Endothelial cell of umbilical vein (primary cell): ENCODE measurements around the gene NELL2. TPM values are rescaled to one million over a fixed set of nuclear protein-coding genes. Genes with fewer than 3 reads are reported as not detected.

Experiments
- BruUV-seq: library from RNA; stranded (reverse); fragments of 400-500 nt; replicated peaks from 2 replicates; lab custom pipeline; 2021; lab: Mats Ljungman, UMichigan
- CTCF ChIA-PET: fragments of 300-600, 350-600 bp; sonication (Branson Sonifier 250); formaldehyde crosslinking; loops from one replicate; lab custom pipeline; 2021; ENCODE audit warnings: antibody characterized with exemption, inconsistent platforms; lab: Charles Lee
- POLR2A ChIA-PET: fragments of 300-600, 350-600 bp; sonication (Branson Sonifier 250); formaldehyde crosslinking; loops from one replicate; lab custom pipeline; 2021; ENCODE audit warnings: antibody characterized with exemption, inconsistent platforms; lab: Charles Lee
- DNase-seq: peaks from one replicate; pipeline ENCODE4 v3.0.0-alpha.2; 2011; ENCODE audit warnings: low read depth, low spot score
- FAIRE-seq: peaks from 2 replicates; lab custom pipeline; 2011; peaks lifted over from hg19 to GRCh38; lab: Jason Lieb, UNC
- H2AFZ ChIP-seq: 2 replicates; pipeline ENCODE4 v1.6.0; 2012; ENCODE audit warnings: low read depth, low read length, control low read depth, inconsistent platforms
- H3K27ac ChIP-seq: 2 replicates; pipeline ENCODE4 v1.5.1; 2011; ENCODE audit warnings: low read depth, mild to moderate bottlenecking, control low read depth, low read length, moderate library complexity; ENCODE audit not compliant: insufficient read depth
- H3K27me3 ChIP-seq, 2 experiments: 2 replicates each; pipeline versions ENCODE4 v1.6.0 to v1.6.1; 2011; ENCODE audit warnings: low read length in 2 of 2, mixed read lengths in 1 of 2; ENCODE audit not compliant: control insufficient read depth in 2 of 2, insufficient read depth in 2 of 2
- H3K36me3 ChIP-seq, 2 experiments: 2 replicates in 1 of 2; 3 replicates in 1 of 2; pipeline ENCODE4 v1.5.1; 2011; ENCODE audit warnings: low read length in 2 of 2, mild to moderate bottlenecking in 1 of 2, moderate library complexity in 1 of 2; ENCODE audit not compliant: control insufficient read depth in 2 of 2, insufficient read depth in 2 of 2; ENCODE audit errors: extremely low read depth in 1 of 2
- H3K4me1 ChIP-seq: 3 replicates; pipeline ENCODE4 v1.5.1; 2011; ENCODE audit warnings: mild to moderate bottlenecking, low read length; ENCODE audit not compliant: control insufficient read depth, insufficient read depth; ENCODE audit errors: extremely low read depth
- H3K4me2 ChIP-seq: 2 replicates; pipeline ENCODE4 v1.6.1; 2011; ENCODE audit warnings: low read length, control low read depth, mixed read lengths; ENCODE audit not compliant: insufficient read depth
- H3K4me3 ChIP-seq, 3 experiments: fragments of 200-600 bp in 1 of 3; sonication (generic), shearing (Covaris generic) in 1 of 3; replicated peaks in 1 of 3; 2 replicates each; pipeline ENCODE4 v1.5.1; 2011 to 2016; ENCODE audit warnings: control low read depth in 3 of 3, low read length in 3 of 3, mild to moderate bottlenecking in 2 of 3, inconsistent platforms in 1 of 3, low read depth in 1 of 3, moderate library complexity in 1 of 3; ENCODE audit not compliant: insufficient read depth in 1 of 3
- H3K79me2 ChIP-seq: 2 replicates; pipeline ENCODE4 v1.6.0; 2012; ENCODE audit warnings: low read length, inconsistent platforms; ENCODE audit not compliant: control insufficient read depth, insufficient read depth
- H3K9ac ChIP-seq: replicated peaks from 2 replicates; pipeline ENCODE3; 2011; ENCODE audit warnings: low read length, control low read depth; ENCODE audit not compliant: insufficient read depth; ENCODE audit errors: extremely low read depth
- H3K9me1 ChIP-seq: replicated peaks from 3 replicates; pipeline ENCODE4 v1.6.0; 2011; ENCODE audit warnings: mild to moderate bottlenecking, low read length; ENCODE audit not compliant: control insufficient read depth, insufficient read depth; ENCODE audit errors: extremely low read depth
- H3K9me3 ChIP-seq: replicated peaks from 2 replicates; pipeline ENCODE4 v1.5.1; 2012; ENCODE audit warnings: low read length, inconsistent platforms; ENCODE audit not compliant: control insufficient read depth, insufficient read depth
- H4K20me1 ChIP-seq: replicated peaks from 2 replicates; pipeline ENCODE3; 2011; ENCODE audit warnings: mild to moderate bottlenecking, low read length; ENCODE audit not compliant: control insufficient read depth, insufficient read depth; ENCODE audit errors: extremely low read depth
- CTCF ChIP-seq, 2 donors: IDR thresholded peaks; 1 replicate in 1 of 2; 2 replicates in 1 of 2; pipeline ENCODE4 v1.5.1; 2011; ENCODE audit warnings: low read length in 2 of 2, mild to moderate bottlenecking in 2 of 2, moderate library complexity in 2 of 2, control low read depth in 1 of 2, inconsistent platforms in 1 of 2, low read depth in 1 of 2; ENCODE audit not compliant: insufficient read depth in 1 of 2; ENCODE audit errors: extremely low read depth in 1 of 2
- EZH2 ChIP-seq: IDR thresholded peaks from 2 replicates; pipeline ENCODE4 v1.6.1; 2012; ENCODE audit warnings: borderline replicate concordance, low read depth, mild to moderate bottlenecking, moderate library complexity, low read length, inconsistent platforms; ENCODE audit not compliant: severe bottlenecking
- FOS ChIP-seq: IDR thresholded peaks from 2 replicates; pipeline ENCODE4 v1.6.1; 2011; ENCODE audit warnings: mild to moderate bottlenecking, low read length, moderate library complexity, borderline replicate concordance; ENCODE audit not compliant: insufficient read depth
- GATA2 ChIP-seq: IDR thresholded peaks from 2 replicates; pipeline ENCODE4 v1.7.0; 2011; ENCODE audit warnings: low read depth, mild to moderate bottlenecking, moderate library complexity, mixed read lengths, low read length; ENCODE audit not compliant: insufficient read length, insufficient read depth
- JUN ChIP-seq: IDR thresholded peaks from 2 replicates; pipeline ENCODE4 v1.6.1; 2011; ENCODE audit warnings: borderline replicate concordance, low read depth; ENCODE audit not compliant: insufficient read length, insufficient read depth
- MAX ChIP-seq: IDR thresholded peaks from 2 replicates; pipeline ENCODE4 v1.6.1; 2011; ENCODE audit not compliant: insufficient read depth, insufficient read length
- MYC ChIP-seq: IDR thresholded peaks from one replicate; pipeline ENCODE4 v1.6.1; 2011; ENCODE audit warnings: mild to moderate bottlenecking, low read depth, low read length
- POLR2A ChIP-seq: IDR thresholded peaks from 2 replicates; pipeline ENCODE4 v1.6.1; 2012; ENCODE audit warnings: low read depth, mild to moderate bottlenecking, control low read depth, low read length
- POLR2AphosphoS5 ChIP-seq: IDR thresholded peaks from 2 replicates; pipeline ENCODE4 v1.6.1; 2012; ENCODE audit warnings: low read depth, mild to moderate bottlenecking, control low read depth, low read length, moderate library complexity; ENCODE audit not compliant: insufficient read depth
- dilution Hi-C: fragments of 300-500 bp; cut with MboI; formaldehyde crosslinking; loops from one replicate; pipeline ENCODE4 v1.15.0; 2019; ENCODE audit warnings: low sequenced_read_pairs; ENCODE audit not compliant: extremely low pct_ligation_motif_present
- intact Hi-C: fragments of 100-400 bp; cut with micrococcal nuclease; formaldehyde crosslinking; loops from one replicate; pipeline ENCODE4 v1.10.0; 2022
- polyA plus RNA-seq, 4 experiments: library from polyadenylated mRNA; depleted of rRNA in 3 of 4; stranded (reverse) in 3 of 4; unstranded in 1 of 4; fragments of >200 nt; gene quantifications; 2 replicates each; pipeline versions ENCODE4 v1.2.1 to v1.2.3, GENCODE V29; 2011 to 2012; ENCODE audit warnings: missing spikeins in 1 of 4
- total RNA-seq: library from RNA; stranded (reverse); gene quantifications from 2 replicates; pipeline ENCODE4 v1.2.3, GENCODE V29; 2021

NELL2 gene
- total and polyA plus RNA-seq, 2 donors (not counting 3 experiments of a cell fraction or from before 2014, with no cell fraction given): 0.11 to 0.49 TPM

- FAIRE-seq: no peak
- ChIA-PET CTCF (no interaction called here), POLR2A (no interaction called here)
- Histone ChIP-seq H3K27ac (no peak overlapping the region), H3K9me1 (no peaks in the 10 kb centered on the region), H3K4me2 (no peak overlapping the region), H2AFZ (no peak overlapping the region), H3K4me1 (no peaks in the 10 kb centered on the region), H3K36me3 (no peaks in the 10 kb centered on the region), H3K79me2 (no peaks in the 10 kb centered on the region), H3K9ac (no peak overlapping the region), H3K27me3 (no peaks in the 10 kb centered on the region), H3K4me3 (no peak overlapping the region), H3K9me3 (no peaks in the 10 kb centered on the region), H4K20me1 (no peaks in the 10 kb centered on the region)
- BruUV-seq: no TSS peak
- DNase-seq: no peak
- dilution Hi-C loops: no loop called here
- intact Hi-C loops: no loop called here
- no peak for TF ChIP-seq MYC
- TF ChIP-seq POLR2A: no peak
- TF ChIP-seq FOS: no peak
- no peak for TF ChIP-seq POLR2AphosphoS5
- TF ChIP-seq CTCF (IDR thresholded peaks at IDR 0.05; ENCODE audit: extremely low read depth in 1 of 2, insufficient read depth in 1 of 2, low read depth in 1 of 2, low read length in 2 of 2): no peak
- TF ChIP-seq JUN: no peak
- no peak for TF ChIP-seq EZH2
- TF ChIP-seq MAX: no peak
- no peak for TF ChIP-seq GATA2
These were observed 29.3 kb downstream of the NELL2 start for GRCh38 chr12:44846826-44847225.
